ENCODE results near the gene GDF2.
A peak's percentile ranks its signal among the peaks of the same experiment; 100 is the strongest.

The GDF2 gene

GRCh38 chr10:47362199-47362598 lies 39.9 kb downstream of the GDF2 start:
- no peak for DNase-seq
- CTCF ChIA-PET = interaction anchor here (0.6 to 2.2 kb wide), 5 partner anchors 9 to 337 kb away, joined by 3 to 6 read pairs (median 4); no protein-coding TSS in a partner anchor
- no peaks in the 10 kb centered on the region for H3K36me3 Mint-ChIP-seq
- no peak overlapping the region for H3K4me3 Mint-ChIP-seq
- no peaks in the 10 kb centered on the region for H3K9me3 Mint-ChIP-seq
- no peak overlapping the region for H3K27ac Mint-ChIP-seq
- H3K4me1 Mint-ChIP-seq = no peaks in the 10 kb centered on the region
- H3K27me3 Mint-ChIP-seq = peaks cover 3% of the 10 kb centered on the region

DNA sequence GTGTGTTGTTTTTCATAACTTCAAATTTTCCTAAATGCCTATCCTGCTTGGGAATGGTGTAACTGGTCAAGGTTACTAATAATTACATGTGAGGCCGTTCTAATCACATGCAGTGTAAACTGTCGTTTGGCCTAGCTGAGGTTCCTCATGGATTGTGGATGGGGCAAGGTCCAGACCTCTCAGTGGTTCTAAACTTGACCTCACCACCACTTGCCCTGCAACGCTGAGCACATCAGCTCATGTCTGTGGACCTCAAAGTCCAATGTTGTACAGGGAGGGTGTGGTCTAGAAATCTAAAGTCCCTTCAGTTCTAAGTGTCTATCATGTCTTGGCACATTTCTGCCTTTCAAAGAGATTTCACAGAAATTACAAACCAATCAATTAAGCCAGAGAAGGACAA lies 41.5 kb downstream of the GDF2 start:
- peaks cover 7% of the 10 kb centered on the region for H3K27me3 Mint-ChIP-seq
- H3K4me1 Mint-ChIP-seq = no peaks in the 10 kb centered on the region
- no peaks in the 10 kb centered on the region for H3K36me3 Mint-ChIP-seq
- DNase-seq = peak; percentile 4
- H3K27ac Mint-ChIP-seq = no peak overlapping the region
- CTCF ChIA-PET = interaction anchor here (2.0 kb wide), 1 partner anchor 23 kb away, joined by 4 read pairs; no protein-coding TSS in a partner anchor
- H3K9me3 Mint-ChIP-seq = no peaks in the 10 kb centered on the region
- no peak overlapping the region for H3K4me3 Mint-ChIP-seq

DNA sequence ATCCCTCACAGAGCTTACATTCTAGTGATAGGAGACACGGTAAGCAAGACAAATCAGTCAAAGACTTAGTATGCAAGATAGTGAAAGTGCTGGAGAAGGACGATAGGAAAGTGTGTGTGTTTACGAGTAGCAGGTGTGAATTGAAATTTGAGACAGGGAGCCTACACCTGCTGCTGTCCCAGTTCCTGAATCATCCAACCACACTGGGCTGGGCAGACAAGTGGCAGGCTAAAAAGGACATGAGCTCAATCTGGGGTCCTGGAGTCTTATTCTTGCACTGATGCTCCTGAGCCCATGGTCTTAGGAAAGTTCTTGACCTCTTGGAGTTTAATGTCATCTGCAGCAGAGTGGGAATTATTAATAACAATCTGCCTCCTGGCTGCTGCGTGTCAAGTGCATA lies 42.1 kb downstream of the GDF2 start:
- H3K4me3 Mint-ChIP-seq = no peak overlapping the region
- CTCF ChIA-PET = interaction anchor here (2.0 kb wide), 1 partner anchor 24 kb away, joined by 4 read pairs; no protein-coding TSS in a partner anchor

DNA sequence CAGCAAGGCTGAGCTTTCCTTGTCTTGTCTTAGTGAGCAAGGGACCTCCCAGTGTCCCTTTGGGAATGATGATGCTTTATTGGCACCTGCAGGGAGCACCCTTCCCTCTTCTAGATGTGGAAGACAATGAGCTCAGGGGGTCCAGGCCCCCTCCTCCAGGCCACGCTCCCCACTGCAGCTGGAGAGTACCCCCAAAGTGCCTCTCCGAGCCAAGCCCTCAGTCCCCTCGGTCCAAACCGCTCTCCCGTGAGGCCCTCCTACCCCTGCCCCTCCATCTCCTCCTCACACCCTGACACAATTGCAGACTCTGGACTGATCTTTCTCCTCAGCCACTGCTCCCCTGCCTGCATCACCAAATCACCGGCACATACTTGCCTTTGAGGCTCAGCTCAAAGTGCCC lies 42.7 kb downstream of the GDF2 start:
- CTCF ChIA-PET = no interaction called here
- Mint-ChIP-seq H3K27ac (no peak overlapping the region), H3K4me1 (no peaks in the 10 kb centered on the region), H3K9me3 (no peaks in the 10 kb centered on the region), H3K27me3 (peaks cover 7% of the 10 kb centered on the region), H3K36me3 (no peaks in the 10 kb centered on the region), H3K4me3 (no peak overlapping the region)
- peak; percentile 11 for DNase-seq

More for the DNA sequence above, 42.1 kb downstream of the GDF2 start:
- Mint-ChIP-seq H3K36me3 (no peaks in the 10 kb centered on the region), H3K4me1 (no peaks in the 10 kb centered on the region), H3K9me3 (no peaks in the 10 kb centered on the region), H3K27ac (no peak overlapping the region), H3K27me3 (peaks cover 7% of the 10 kb centered on the region)
- DNase-seq = peak; percentile 3

DNA sequence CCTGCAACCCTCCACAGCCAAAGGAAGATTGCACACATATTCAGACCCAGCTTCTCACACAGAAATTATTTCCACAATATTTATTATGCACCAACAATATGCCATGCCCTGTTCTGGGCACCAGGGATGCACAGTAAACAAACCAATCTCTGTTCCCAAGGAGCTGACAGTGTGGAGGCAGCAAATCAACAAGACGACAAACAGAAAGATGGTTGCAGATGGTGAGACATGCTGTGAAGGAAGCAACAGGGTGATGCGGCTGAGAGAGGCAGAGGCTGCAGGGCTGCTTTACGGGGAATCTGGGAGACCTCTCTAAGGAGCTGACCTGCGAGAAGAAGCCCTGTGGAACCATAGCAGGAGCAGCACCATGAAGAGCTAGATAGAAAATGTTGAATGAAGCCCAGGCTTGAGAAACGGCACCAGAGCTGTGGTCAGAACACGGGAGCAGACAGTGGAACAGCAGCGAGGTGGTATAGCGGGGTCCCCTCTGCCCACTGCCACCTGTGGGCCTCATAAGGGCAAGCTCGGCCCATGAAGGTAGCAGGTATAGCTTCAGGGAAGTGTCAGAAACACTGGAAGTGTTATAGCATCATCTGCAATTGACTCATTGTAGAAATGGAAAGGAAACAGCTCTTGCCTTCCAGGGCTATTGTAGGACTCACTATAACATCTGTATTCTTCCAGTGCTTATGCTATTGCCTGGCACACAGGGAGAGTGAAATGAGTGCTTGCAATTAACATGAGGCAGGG lies 43.4 kb downstream of the GDF2 start:
- H3K4me1 Mint-ChIP-seq = no peaks in the 10 kb centered on the region
- no peak overlapping the region for H3K4me3 Mint-ChIP-seq
- H3K9me3 Mint-ChIP-seq = no peaks in the 10 kb centered on the region
- DNase-seq = peak; percentile 0
- H3K27me3 Mint-ChIP-seq = peaks cover 7% of the 10 kb centered on the region
- H3K27ac Mint-ChIP-seq = no peak overlapping the region
- H3K36me3 Mint-ChIP-seq = no peaks in the 10 kb centered on the region
- CTCF ChIA-PET = interaction anchor here (0.8 to 1.2 kb wide), 3 partner anchors 8 to 20 kb away, joined by 3 to 4 read pairs (median 3); no protein-coding TSS in a partner anchor

DNA sequence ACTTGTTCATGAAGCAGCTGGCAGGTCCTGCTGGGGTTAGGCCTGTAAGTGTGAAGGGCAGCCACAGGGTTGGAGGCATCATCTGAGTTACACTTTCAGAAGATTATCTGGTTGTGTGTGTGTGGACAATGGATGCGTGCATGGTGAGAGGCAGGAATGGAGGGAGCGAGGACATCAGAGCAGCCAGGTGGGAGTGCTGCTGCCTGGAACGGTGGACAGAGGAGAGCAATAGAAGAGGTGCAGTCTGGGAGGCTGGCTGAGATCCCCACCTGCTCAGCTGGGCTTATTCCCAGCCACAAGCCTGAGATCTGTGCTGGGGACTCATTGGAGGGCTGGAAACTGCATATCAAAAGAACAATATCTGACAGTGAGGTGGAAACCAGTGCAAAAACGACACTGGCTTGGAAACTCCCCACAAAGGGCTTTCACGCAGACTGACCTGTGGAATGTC lies 44.0 kb downstream of the GDF2 start:
- Mint-ChIP-seq H3K27ac (no peak overlapping the region), H3K9me3 (no peaks in the 10 kb centered on the region), H3K36me3 (no peaks in the 10 kb centered on the region), H3K27me3 (peaks cover 7% of the 10 kb centered on the region), H3K4me3 (no peak overlapping the region), H3K4me1 (no peaks in the 10 kb centered on the region)
- CTCF ChIA-PET = interaction anchor here (0.8 to 1.2 kb wide), 3 partner anchors 8 to 20 kb away, joined by 3 to 4 read pairs (median 3); no protein-coding TSS in a partner anchor
- no peak for DNase-seq

DNA sequence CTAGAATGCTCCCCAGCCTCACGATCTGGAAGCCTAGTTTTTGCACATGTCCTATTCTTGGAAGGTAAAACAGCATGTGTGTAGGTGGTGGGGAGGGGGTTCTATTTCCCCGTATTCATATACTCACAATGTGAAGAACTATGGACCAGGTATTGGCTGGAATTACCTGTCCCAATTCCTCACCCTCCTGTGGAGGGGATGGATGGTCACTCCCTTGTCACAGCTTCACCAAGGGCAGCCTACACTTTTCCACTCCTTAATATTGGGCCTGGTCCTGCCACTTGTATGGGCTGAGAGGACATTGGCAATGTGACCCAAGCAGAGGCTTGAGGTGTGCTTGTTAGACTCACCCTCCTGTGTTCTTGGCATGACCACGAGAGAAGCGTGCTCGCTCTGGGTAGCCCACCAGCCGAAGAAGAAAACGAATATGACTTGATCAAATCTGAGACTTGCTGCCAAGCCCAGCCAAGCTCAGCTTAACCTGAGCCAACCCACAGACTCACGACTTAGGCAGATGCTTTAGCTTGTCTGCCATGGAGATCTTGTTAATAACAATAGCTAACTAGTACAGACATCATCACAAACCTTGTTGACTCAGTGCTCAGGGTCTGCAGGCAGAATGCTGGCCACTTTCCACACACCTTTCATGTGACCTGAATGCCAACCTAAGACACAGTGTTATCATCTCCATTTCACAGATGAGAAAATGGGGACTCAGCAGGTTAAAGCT lies 44.6 kb downstream of the GDF2 start:
- Mint-ChIP-seq H3K4me1 (no peaks in the 10 kb centered on the region), H3K27me3 (peaks cover 11% of the 10 kb centered on the region), H3K4me3 (no peak overlapping the region), H3K27ac (no peak overlapping the region), H3K36me3 (no peaks in the 10 kb centered on the region), H3K9me3 (no peaks in the 10 kb centered on the region)
- DNase-seq = peak; percentile 5
- CTCF ChIA-PET = interaction anchor here (0.8 to 1.0 kb wide), 2 partner anchors 11 to 21 kb away, joined by 3 read pairs; no protein-coding TSS in a partner anchor

- Mint-ChIP-seq H3K27me3 (peaks cover 15% of the 10 kb centered on the region), H3K4me1 (peaks cover 4% of the 10 kb centered on the region), H3K4me3 (no peak overlapping the region), H3K9me3 (no peaks in the 10 kb centered on the region), H3K36me3 (no peaks in the 10 kb centered on the region), H3K27ac (no peak overlapping the region)
- peak; percentile 13 for DNase-seq
- CTCF ChIA-PET = interaction anchor here (1.0 kb wide), 1 partner anchor 12 kb away, joined by 3 read pairs; no protein-coding TSS in a partner anchor
Observed at GRCh38 chr10:47367646-47368045, 45.4 kb downstream of the GDF2 start.

DNA sequence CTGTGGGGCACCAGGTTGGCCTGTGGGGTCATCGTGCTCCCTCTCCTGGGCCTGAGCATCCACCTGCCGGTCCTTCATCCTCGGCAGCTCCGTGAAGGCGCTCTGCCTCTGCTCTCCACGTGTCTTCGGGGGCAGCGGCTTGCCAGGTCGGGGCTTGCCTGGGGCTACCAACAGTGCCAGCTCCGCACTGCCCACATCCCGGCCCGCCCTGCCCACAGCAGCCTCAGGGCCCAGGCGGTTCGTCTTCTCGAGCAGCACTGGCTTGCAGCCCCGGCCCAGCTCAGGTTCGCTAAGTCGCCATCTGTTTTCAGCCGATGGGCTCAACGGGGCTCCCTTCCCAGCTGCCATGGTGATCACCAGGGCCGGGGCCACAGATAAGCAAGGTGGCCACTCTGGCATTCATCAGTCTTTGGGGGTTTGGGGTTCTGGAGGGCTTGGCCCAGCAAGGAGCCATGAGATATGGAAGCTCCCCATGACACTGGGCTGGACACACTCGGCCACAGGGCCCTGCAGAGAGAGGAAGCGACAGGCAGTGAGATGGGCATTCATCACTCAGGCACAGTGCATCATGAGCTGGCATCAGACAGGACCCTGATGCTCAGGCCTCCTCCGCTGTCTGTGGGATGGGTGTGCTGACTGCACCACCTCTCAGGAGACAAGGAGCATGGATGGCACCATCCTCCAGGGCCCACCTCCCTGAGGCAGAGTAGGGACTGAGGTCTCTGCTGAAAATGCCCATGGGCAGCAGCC lies 46.4 kb downstream of the GDF2 start:
- H3K27ac Mint-ChIP-seq = no peak overlapping the region
- CTCF ChIA-PET = interaction anchor here (1.3 kb wide), 1 partner anchor 28 kb away, joined by 4 read pairs; no protein-coding TSS in a partner anchor
- H3K9me3 Mint-ChIP-seq = no peaks in the 10 kb centered on the region
- H3K4me1 Mint-ChIP-seq = peaks cover 11% of the 10 kb centered on the region
- DNase-seq = peak; percentile 11
- no peaks in the 10 kb centered on the region for H3K36me3 Mint-ChIP-seq
- no peak overlapping the region for H3K4me3 Mint-ChIP-seq
- peaks cover 18% of the 10 kb centered on the region for H3K27me3 Mint-ChIP-seq

DNA sequence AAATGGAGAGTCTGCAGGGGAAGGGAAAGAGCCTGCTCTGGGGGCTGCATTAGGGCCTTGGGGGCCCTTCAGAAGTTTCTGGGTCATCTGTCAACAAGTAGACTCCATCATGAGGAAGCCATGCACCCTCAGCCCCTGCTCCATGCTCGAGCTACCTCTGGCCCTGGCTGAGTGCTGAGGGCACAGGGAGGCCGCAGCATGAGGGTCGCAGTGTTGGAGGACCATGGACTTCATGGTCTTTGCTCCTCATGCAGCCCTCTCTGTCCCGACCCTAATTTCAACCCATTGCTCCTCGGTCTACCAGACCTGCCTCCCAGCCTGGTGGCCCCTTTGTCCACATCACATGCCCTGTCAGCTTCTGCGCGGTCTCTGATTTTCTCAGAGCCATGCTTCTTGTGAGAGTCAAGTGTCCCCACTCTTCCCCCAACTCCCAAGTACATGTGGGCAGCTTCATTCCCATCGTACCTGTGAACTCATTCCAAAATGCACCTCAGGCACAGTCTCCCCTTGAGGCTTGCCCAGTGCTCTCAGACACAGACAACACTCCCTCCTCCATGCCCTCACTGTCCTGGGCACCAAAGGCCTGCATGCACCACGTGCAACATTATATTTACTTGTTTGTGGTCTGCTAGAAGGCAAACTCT lies 47.1 kb downstream of the GDF2 start:
- no peaks in the 10 kb centered on the region for H3K9me3 Mint-ChIP-seq
- H3K4me3 Mint-ChIP-seq = no peak overlapping the region
- peak; percentile 9 for DNase-seq
- peaks cover 11% of the 10 kb centered on the region for H3K4me1 Mint-ChIP-seq
- H3K27me3 Mint-ChIP-seq = peaks cover 19% of the 10 kb centered on the region
- CTCF ChIA-PET = interaction anchor here (1.3 kb wide), 1 partner anchor 29 kb away, joined by 4 read pairs; no protein-coding TSS in a partner anchor
- H3K36me3 Mint-ChIP-seq = no peaks in the 10 kb centered on the region
- H3K27ac Mint-ChIP-seq = no peak overlapping the region

DNA sequence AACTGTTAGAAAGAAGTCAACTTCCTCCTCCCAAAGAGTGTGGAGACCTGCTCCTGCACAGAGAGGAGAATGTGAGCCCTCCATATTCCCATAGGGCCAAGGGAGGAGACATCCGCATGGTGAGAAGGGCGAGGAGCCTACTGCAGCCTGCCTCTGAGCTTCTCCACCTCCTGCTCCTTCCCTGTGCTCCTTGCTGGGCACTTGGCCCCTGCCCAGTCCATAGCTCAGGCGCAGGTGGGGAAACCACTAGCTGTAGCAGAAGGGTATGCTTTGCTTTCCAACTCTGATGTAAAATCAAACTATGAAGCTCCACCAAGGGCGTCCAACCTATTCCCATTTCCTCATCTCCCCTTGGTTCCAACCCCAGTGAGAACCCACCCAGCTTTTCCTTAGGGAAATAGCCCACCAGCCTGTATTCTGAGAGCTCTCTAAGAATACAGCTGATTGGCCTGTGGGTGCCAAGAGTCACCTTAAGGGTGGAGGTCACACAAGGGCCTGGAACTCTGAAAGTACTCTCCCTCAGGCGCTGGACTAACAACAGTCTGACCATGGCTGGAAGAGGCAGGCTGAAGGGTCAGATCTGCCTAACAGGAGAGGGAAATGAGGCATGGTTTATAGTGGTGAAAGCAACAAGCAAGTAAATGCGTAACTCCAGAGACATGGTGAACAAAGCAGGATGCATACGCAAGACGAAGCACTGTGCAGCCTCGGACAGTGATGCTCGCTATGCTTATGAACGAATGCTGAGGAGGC lies 47.9 kb downstream of the GDF2 start:
- no peak overlapping the region for H3K27ac Mint-ChIP-seq
- H3K27me3 Mint-ChIP-seq = peaks cover 22% of the 10 kb centered on the region
- H3K4me3 Mint-ChIP-seq = no peak overlapping the region
- DNase-seq = peak; percentile 11
- CTCF ChIA-PET = no interaction called here
- peaks cover 11% of the 10 kb centered on the region for H3K4me1 Mint-ChIP-seq
- no peaks in the 10 kb centered on the region for H3K9me3 Mint-ChIP-seq
- no peaks in the 10 kb centered on the region for H3K36me3 Mint-ChIP-seq

- H3K4me1 Mint-ChIP-seq = peaks cover 11% of the 10 kb centered on the region
- no peaks in the 10 kb centered on the region for H3K9me3 Mint-ChIP-seq
- peaks cover 25% of the 10 kb centered on the region for H3K27me3 Mint-ChIP-seq
- no peak overlapping the region for H3K27ac Mint-ChIP-seq
- CTCF ChIA-PET = no interaction called here
- H3K36me3 Mint-ChIP-seq = no peaks in the 10 kb centered on the region
- no peak overlapping the region for H3K4me3 Mint-ChIP-seq
- peak; percentile 14 for DNase-seq
Observed at GRCh38 chr10:47370878-47371277, 48.6 kb downstream of the GDF2 start.
